MCF 10A (cell line): ENCODE data around the gene KITLG. TPM values are rescaled to one million over a fixed set of nuclear protein-coding genes. Genes with fewer than 3 reads are reported as not detected.

Source experiments
- BruUV-seq: library from RNA; stranded (reverse); fragments of 400-500 nt; replicated peaks from 2 replicates; lab custom pipeline; 2021; lab: Mats Ljungman, UMichigan
- CTCF ChIA-PET: fragments of 300-600 bp; sonication (Branson Sonifier 250); formaldehyde crosslinking; extraction: SDS; loops from one replicate; lab custom pipeline; 2021; ENCODE audit warnings: antibody characterized with exemption, inconsistent platforms; lab: Yijun Ruan, JAX
- POLR2A ChIA-PET: fragments of 300-600, 350-650 bp; sonication (Branson Sonifier 250); formaldehyde crosslinking; extraction: SDS; loops from one replicate; lab custom pipeline; 2020; ENCODE audit warnings: antibody characterized with exemption, inconsistent platforms; lab: Yijun Ruan, JAX
- DNase-seq: peaks from one replicate; pipeline ENCODE4 v3.0.0-alpha.2; 2018; ENCODE audit not compliant: unreplicated experiment
- H3K27ac Mint-ChIP-seq: one replicate; pipeline ENCODE4 v1.8.0; 2022; ENCODE audit warnings: mild to moderate bottlenecking, low read depth, mixed read lengths; ENCODE audit not compliant: unreplicated experiment
- H3K27me3 Mint-ChIP-seq: one replicate; pipeline ENCODE4 v1.8.0; 2022; ENCODE audit warnings: mixed read lengths; ENCODE audit not compliant: insufficient read depth, unreplicated experiment
- H3K36me3 Mint-ChIP-seq: one replicate; pipeline ENCODE4 v1.8.0; 2022; ENCODE audit warnings: mild to moderate bottlenecking, moderate library complexity, mixed read lengths; ENCODE audit not compliant: insufficient read depth, unreplicated experiment
- H3K4me1 Mint-ChIP-seq: one replicate; pipeline ENCODE4 v1.8.0; 2022; ENCODE audit warnings: mixed read lengths; ENCODE audit not compliant: insufficient read depth, unreplicated experiment
- H3K4me3 Mint-ChIP-seq: one replicate; pipeline ENCODE4 v1.8.0; 2022; ENCODE audit warnings: mild to moderate bottlenecking, moderate library complexity, mixed read lengths; ENCODE audit not compliant: unreplicated experiment
- H3K9me3 Mint-ChIP-seq: one replicate; pipeline ENCODE4 v1.8.0; 2022; ENCODE audit warnings: mixed read lengths; ENCODE audit not compliant: unreplicated experiment
- CTCF ChIP-seq: fragments of 200-600 bp; IDR thresholded peaks from one replicate; pipeline ENCODE4 v1.8.0; 2022; ENCODE audit warnings: antibody characterized with exemption, mild to moderate bottlenecking; ENCODE audit not compliant: unreplicated experiment
- intact Hi-C: fragments of 100-400 bp; cut with micrococcal nuclease; formaldehyde crosslinking; loops from 2 replicates; pipeline ENCODE4 v1.14.1; 2022
- total RNA-seq: library from RNA; stranded (reverse); gene quantifications from 2 replicates; pipeline ENCODE4 v1.2.3, GENCODE V29; 2022

Gene KITLG
- total RNA-seq, 1 experiment from 2014 or later, result 4.8 TPM

- TF ChIP-seq CTCF, result no peak
- no TSS peak for BruUV-seq
- Mint-ChIP-seq H3K4me3 (no peak overlapping the region), H3K27ac (no peak overlapping the region), H3K27me3 (no peaks in the 10 kb centered on the region), H3K9me3 (peaks cover 7% of the 10 kb centered on the region), H3K36me3 (peaks cover 7% of the 10 kb centered on the region), H3K4me1 (peaks cover 25% of the 10 kb centered on the region)
- intact Hi-C loops, result no loop called here
- ChIA-PET CTCF (no interaction called here), POLR2A (interaction anchor here (1.0 kb wide), 1 partner anchor 58 kb away, joined by 4 read pairs; no protein-coding TSS in a partner anchor)
- peak; percentile 40 for DNase-seq
Observed at GRCh38 chr12:88546853-88547252, 33.4 kb downstream of the KITLG start.

GRCh38 chr12:88546226-88546625 is 34.0 kb downstream of the KITLG start:
- Mint-ChIP-seq H3K27me3 (no peaks in the 10 kb centered on the region), H3K36me3 (peaks cover 7% of the 10 kb centered on the region), H3K4me1 (peaks cover 24% of the 10 kb centered on the region), H3K4me3 (no peak overlapping the region), H3K9me3 (peaks cover 7% of the 10 kb centered on the region), H3K27ac (no peak overlapping the region)
- DNase-seq, result no peak
- POLR2A ChIA-PET, result no interaction called here
- no TSS peak for BruUV-seq
- intact Hi-C loops, result no loop called here
- CTCF ChIA-PET, result no interaction called here
- TF ChIP-seq CTCF, result no peak

GRCh38 chr12:88544991-88545980 is 35.0 kb downstream of the KITLG start:
- no peaks in the 10 kb centered on the region for H3K27me3 Mint-ChIP-seq
- CTCF ChIA-PET, result interaction anchor here (0.6 to 0.7 kb wide), 2 partner anchors 14 to 245 kb away, joined by 3 read pairs; no protein-coding TSS in a partner anchor
- no TSS peak for BruUV-seq
- peaks cover 7% of the 10 kb centered on the region for H3K36me3 Mint-ChIP-seq
- peaks cover 27% of the 10 kb centered on the region for H3K4me1 Mint-ChIP-seq
- POLR2A ChIA-PET, result interaction anchor here (0.8 to 1.1 kb wide), 3 partner anchors 8 to 402 kb away, joined by 3 to 4 read pairs (median 3); no protein-coding TSS in a partner anchor
- intact Hi-C loops, result no loop called here
- peaks cover 7% of the 10 kb centered on the region for H3K9me3 Mint-ChIP-seq
- DNase-seq, result no peak
- H3K27ac Mint-ChIP-seq, result no peak overlapping the region
- no peak overlapping the region for H3K4me3 Mint-ChIP-seq
- TF ChIP-seq CTCF, result no peak

DNA sequence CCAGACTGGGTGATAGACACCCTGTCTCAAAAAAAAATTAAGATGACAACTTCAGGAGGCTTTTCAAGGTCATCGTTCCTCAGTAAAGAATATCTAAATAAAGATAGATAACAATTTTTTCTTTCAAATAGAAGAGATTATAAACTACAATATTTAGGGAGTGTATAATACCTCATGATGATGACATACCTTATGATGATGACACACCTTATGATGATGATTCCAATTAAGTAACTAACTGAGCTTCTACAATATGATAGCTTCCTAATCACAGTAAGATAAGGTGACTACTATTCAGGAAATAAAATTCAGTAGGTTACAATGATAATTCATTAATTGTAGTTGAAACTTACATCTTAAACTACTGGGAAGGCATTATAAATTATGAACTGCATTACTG is 40.4 kb downstream of the KITLG start:
- ChIA-PET POLR2A (interaction anchor here (0.6 to 2.6 kb wide), 5 partner anchors 10 to 145 kb away, joined by 3 to 12 read pairs (median 7); no protein-coding TSS in a partner anchor), CTCF (interaction anchor here (1.3 kb wide), 1 partner anchor 13 kb away, joined by 4 read pairs; no protein-coding TSS in a partner anchor)
- Mint-ChIP-seq H3K36me3 (peaks cover 1% of the 10 kb centered on the region), H3K4me1 (peaks cover 24% of the 10 kb centered on the region), H3K4me3 (no peak overlapping the region), H3K27ac (no peak overlapping the region), H3K9me3 (peaks cover 7% of the 10 kb centered on the region), H3K27me3 (no peaks in the 10 kb centered on the region)
- DNase-seq, result no peak
- intact Hi-C loops, result no loop called here
- no TSS peak for BruUV-seq
- no peak for TF ChIP-seq CTCF
